HG03095 (cell line): ENCODE results near the gene GFRA4.

ENCODE experiments used
- ATAC-seq: cut with Tn5 transposase; IDR thresholded peaks from one replicate; pipeline ENCODE4 v1.9.1; 2021; ENCODE audit warnings: moderate library complexity; ENCODE audit not compliant: unreplicated experiment

The GFRA4 gene

DNA sequence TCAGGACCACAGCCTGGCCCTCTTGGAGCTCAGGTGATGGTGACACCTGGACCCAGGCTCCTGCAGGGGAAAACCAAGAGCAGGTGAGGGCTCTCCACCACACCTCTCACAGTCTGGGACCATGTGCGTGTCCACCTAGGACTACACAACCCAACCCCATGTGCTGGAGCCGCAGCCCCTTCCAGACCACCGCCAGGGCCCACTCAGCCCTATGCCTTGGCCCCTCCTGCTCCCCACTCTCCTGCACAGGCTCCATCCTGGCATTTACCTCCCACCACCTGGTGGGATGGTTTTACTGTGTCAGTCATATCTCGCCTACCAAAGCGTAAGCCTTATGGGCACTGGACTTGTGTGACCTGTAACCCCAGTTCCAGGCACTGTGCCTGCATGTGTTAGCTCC is 31.7 kb upstream of the GFRA4 start:
- ATAC-seq, result no peak

DNA sequence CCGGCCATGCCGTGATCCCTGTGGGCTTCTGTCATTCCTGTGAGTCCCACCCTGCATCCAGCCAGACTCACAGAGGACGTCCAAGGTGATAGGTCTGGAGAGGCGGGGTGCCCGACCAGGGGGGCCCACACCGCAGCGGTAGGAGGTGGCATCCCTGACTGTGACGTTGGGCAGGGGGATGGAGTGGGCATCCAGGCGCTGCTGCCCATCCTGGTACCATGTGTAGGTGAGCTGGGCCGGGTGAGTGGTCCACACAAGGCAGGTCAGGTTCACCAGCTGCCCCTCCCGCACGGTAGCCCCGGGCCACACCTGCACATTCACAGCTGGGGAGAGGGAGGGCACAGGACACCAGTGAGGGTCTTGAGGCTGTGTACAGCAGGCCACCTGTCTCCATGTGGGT is 30.2 kb upstream of the GFRA4 start:
- no peak for ATAC-seq

DNA sequence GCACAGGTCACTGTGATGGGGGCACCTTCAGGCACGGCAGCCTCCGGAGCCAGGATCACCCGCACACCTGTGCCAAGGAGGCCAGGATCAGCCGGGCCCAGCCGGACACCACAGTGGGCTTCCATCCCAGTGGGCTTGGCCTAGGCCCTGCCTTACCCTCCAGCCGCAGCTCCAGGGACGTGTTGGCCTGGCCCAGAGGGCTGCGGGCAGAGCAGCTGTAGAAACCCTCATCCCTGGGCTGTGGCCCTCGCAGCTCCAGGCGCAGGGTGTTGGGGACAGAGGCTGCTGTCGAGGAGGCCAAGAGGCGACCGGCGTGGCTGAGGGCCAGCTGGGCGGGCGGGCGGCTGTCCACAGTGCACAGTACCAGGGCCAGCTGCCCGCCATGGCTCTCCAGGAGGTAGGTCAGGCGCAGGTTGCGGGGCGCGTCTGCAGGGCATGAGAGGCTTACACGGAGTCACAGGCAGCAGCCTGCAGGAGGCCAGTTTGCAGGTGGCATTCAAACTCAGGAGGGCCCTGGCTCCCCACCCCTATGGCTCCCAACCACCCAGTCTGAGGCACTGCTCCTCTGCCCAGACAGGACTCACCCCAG is 29.6 kb upstream of the GFRA4 start:
- no peak for ATAC-seq

DNA sequence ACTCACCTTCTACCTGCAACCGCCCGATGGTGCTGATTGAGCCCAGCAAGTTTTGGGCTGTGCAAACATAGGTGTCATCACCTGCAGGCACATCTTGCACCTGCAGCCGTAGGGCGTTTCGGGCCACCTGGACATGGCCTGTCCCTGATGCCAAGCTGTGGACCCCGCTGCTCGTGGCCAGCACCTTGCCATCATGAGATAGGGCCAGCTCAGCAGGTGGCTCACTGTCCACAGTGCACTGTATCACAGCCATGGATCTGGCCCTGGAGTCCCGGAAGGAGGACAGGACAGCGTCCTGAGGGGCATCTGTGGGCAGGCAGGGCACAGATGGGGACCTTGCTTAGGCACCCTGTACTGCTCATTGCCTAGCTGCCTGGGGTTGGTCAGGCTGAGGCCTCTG is 28.7 kb upstream of the GFRA4 start:
- ATAC-seq, result no peak

DNA sequence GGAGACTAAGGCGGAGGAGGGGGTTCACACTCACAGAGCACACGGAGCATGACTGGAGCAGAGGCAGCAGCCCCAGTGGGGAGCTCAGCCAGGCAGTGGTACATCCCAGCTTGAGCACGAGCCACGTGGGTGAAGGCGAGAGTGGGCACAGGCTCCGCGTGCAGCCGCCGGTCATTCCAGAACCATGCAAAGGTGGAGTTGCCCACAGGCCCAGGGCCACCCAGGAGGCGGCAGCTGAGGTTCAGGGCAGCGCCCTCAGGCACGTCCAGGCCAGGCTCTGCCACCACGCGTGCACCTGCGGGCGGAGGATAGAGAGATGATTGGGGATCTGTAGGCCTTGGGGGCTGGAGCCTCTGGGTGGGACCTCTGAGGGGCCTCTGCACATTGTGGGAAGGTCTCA is 28.1 kb upstream of the GFRA4 start:
- ATAC-seq, result no peak

DNA sequence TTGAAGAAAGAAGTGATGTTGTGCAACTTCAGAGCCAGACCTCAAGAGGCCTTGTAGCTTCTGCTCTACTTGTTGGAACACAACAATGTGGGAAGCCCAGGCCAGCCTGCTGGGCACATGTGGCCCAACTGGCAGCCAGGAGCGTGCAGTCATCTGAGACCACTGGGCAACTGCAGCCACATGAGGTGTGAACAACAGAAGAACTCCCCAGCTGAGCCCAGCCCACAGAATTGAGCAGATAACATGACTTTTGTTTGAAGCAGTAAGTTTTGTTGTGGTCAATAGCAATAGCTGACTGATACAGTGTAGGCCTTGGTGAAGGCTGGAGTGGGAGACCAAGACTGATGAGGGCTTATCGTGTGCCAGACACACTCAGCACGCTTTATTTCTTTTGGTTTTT is 27.2 kb upstream of the GFRA4 start:
- no peak for ATAC-seq

DNA sequence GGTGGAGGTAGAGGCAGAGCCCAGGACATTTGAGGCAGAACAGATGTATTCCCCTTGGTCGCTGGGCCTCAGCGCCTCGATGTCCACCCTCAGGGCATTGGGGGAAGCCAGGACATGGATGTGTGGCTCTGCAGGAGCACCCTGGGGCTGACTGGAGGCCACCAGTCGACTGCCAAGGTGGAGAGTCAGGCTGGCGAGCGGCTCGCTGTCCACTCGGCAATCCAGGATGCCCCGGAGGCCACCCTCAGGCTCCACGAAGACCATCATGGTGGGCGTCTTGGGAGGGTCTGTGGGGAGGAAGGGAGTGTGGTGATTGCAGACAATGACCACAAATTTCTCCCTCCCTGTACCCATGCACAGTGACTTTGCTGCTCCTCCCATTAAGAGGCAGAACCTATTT is 26.8 kb upstream of the GFRA4 start:
- no peak for ATAC-seq

DNA sequence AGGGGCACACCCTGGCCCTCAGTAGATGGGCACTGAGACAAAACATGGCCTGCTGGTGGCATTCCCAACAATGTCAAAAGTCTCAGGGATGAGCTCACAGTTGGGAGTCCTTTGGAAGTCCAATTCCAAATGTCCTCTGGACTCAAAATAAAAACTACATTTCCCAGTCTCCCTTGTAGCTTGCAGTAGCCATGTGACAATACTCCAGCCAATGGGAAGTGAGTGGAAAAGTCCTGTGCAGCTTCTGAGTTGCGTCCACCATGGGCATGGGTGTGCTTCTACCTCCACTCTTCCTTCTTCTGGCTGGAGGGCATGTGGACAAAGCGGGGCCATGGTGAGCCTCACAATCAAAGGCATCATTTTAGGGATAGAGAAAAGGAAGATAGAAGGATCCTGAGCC is 24.5 kb upstream of the GFRA4 start:
- no peak for ATAC-seq

DNA sequence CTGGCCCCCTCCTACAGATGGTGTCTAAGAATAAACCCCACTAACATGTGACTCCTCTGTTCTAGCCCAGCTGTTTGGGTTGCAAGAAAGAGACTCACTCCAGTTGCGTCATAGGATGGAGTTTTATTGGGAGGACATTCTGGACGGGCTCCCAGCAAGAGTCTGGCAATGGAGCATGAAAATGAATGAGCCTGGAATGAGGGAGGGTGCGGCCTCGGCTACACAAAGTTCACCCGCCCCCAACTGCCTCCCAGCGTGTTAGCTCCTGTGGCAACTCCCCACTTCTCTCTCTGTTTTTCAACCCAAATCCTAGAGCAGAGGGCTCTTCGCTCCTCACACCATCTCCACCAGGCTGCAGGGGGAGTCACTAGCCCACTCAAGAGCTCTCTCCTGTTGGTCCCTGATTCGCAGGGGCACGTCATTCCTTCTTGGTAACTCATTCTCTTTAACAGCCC is 23.7 kb upstream of the GFRA4 start:
- no peak for ATAC-seq

DNA sequence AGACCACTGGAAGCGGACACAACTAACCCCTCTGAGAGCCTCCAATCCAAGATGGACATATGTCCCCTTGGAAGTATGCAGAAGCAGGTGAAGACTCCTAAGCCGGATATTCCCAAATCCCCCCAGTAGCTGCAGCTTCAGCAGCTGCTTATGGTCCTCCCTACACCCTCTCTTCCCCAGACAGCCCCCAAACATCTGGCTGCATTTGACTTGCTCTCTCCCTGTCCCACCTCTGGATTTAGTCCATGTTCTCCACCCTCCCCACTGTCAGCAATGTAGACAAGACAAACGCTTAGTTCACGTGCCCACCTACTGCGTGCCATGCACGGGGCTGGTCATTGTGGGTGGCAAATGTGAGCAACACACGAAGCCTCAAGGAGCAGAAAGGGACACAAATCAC is 23.2 kb upstream of the GFRA4 start:
- ATAC-seq, result no peak

DNA sequence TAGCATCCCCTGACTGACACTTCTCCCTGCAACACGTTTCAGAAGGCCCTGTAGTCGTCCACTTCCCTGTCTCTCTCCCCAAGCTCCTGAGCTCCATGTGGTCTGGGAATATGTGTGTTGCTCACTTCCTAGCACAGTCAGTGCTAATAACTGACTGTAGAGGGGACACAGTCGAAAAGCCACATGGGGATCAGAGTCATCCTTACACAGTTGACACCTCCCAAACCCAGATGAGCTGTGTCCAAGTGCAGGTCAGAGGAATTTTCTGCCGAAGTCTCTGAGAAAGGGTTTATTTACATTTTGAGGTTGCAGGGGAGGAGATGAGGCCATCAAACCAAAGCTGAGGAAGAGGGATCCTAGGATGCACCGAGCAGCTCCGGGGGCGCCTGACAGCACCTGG is 22.1 kb upstream of the GFRA4 start:
- no peak for ATAC-seq

DNA sequence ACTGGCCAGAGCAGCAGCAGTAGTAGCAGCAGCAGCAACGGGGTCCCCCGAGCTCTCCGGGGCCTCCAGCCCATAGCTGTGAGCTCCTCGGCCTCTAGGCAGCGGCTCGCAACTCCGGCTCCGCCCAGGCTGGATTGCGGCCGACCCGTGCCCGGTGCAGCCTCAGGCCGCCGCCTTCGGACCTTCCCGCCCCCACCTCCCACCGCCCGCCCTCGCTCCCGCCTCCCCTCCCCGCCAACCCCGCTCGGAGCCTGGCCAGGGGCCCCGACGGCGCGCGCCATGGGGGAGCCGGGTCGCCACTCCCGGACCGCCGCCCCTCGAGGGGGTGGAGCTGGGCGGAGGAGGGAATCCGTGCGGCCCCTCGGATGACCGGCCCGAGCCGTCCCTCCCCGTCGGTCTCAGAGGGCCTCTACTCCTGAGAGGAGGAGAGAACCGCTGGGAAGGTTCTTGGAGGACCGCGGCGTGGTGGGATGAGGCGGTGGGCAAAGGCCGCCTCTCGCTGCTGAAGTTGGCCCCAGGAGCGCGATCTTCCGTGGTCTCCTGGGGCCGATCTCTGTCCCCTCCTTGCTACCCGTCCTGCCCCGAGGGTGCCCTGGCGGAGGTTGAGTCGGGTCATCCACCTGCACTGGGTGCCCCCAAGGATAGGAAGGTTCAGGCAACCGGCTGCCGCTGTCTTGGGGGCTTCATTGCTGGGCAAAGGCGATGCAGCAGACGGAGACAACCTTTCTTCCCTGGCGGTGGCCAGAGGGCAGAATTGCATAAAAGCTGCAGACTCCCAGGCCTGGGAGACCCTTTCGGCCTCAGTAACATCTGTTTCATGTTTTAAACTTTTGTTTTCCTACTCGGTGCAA is 19.0 kb upstream of the GFRA4 start, which contains the start of gene ADAM33:
Gene ADAM33 (minus strand): TSS at position 80 of the 851 bp plus-strand sequence. CDS start 6 bp downstream, at position 74.
- ATAC-seq, result no peak

DNA sequence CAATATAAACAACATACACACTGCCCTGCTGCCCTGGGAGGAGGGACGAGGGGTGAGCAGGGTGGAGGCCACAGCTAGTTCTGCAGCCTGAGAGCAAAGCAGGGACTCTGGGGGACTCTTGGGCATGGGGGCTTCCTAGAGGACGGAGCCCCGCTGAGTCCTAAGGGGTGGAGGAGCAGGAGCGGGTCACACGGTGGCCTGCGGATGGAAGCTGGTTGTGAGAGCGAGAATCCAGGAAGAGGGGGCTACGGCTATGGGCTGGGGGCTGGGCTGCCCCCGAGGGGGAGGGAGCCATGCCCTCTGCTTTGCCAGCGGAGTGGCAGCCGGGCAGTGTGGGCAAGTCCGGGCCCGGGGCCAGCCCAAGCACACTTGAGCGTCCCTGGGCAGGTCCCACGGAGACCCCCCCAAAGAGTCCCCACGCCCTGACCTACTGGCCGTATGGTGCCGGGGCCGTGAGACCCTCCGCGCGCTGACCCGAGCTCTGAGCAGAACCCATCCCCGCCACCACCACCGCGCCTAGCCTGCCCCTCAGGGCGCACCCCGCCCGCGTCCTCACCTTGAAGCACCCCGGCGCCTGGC is 18.2 kb upstream of the GFRA4 start:
- ATAC-seq, result no peak

DNA sequence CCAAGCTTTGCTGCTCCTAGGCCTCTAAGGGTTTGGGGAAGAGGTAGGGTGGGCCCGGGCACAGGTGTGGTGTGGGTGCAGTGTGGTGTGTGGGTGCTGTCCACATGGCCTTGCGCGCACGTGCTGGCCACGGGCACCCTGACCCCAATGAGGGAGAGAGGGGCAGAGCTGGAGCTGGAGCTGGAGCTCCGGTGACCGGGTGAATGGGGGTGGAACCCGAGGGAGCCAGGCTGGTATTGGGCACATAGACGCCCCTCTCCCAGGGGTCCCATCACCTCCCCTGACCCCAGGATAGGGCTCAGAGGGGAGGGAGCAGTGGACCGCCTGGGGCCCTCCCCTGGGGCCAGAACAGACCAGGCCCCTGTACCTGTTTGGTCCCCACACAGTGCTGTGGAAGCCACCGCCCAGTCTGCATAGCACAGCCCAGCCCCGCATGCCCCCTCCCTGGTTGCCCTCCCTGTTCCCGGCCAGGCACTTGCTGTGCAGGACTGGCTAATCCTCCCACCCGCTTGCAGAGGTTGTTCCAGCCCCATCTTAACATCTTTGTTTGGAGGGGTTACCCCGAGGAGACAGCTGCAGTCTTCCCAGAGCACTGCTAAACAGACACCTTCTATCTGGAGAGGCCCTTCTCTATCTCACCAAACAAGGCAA is 17.6 kb upstream of the GFRA4 start:
- ATAC-seq, result no peak

DNA sequence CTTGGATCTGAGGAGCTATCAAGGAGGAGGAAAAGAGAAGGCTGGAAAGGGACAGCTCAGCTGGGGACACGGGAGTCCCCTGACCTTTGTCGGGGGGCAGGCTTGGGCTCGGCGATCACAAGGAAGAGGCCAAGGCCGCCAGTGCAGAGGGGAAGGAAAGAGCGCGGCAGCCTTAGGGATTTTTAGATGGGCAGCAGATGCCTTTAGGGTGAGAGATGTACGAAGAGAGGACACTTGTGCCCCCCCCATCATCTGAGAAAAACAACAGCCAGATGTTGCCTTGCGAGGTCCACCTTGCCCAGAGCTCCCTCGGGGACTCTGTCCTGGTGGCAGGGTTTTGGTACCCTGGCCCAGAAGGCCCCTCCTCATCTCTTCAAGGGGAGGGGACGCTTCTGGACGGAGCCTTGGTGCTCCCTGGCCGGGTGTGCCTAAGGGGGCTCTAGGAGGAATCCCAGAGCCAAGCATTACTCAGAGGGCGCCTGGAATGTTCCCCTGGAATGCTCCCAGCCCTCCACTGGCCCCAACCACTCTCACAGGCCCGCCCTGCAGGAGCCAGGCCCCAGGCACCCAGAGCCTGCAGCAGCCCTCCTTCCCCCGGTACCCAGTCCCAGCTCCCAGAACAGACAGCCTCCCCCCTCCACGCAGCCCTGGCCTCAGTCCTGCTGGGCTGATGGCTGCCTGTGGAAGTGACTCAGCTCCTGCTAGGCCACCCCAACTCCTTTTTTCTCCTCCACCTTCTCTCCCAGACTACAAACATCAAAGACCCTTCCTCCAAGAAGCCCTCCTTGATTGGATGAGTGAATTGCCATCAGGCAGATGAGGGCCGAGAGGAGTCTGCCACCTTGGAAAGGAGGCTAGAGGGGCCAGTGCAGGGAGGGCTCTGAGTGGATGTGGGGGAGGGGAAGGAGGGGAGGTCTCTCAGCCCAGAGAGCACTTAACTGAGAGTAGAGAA is 16.8 kb upstream of the GFRA4 start:
- no peak for ATAC-seq

DNA sequence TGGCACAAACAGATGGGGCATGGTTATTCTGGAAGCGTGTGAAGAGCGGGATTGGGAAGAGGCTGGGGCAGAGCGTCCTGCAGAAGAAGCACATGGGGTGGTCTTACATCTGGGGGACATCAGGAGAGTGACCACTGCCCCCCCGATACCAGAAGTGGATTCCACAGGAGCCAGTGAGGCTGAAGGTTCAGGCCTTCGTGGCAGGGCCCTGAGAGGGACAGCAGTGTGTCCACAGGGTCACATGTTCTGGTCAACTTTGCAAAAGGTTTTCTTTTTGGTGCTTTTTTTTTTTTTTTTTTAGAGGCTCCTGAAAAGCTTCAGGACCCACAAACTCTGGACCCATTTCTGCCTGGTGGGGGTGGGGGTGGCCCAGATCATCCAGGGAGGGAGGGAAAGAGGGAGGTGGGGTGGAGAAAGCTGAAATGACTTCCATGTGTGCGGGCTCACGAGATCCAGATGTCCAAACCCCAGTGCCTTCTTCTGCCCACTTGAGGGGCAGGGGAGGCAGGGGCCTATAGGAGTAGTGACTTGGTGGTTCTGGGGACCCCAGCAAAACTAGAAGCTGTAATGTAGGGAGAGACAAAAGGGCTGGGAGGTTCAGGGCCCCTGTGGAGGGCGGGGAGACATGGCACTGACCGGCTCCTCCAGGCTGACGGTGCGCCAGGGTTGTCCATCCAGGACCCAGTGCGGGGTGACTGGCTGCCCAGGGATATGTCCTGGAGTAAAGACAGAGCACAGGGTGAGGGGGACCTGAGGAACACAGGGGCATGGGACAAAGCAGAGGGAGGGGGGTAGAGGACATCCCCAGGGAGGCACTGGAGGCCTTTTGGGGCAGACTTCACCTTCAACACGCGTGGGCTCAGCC is 15.9 kb upstream of the GFRA4 start:
- ATAC-seq, result no peak

DNA sequence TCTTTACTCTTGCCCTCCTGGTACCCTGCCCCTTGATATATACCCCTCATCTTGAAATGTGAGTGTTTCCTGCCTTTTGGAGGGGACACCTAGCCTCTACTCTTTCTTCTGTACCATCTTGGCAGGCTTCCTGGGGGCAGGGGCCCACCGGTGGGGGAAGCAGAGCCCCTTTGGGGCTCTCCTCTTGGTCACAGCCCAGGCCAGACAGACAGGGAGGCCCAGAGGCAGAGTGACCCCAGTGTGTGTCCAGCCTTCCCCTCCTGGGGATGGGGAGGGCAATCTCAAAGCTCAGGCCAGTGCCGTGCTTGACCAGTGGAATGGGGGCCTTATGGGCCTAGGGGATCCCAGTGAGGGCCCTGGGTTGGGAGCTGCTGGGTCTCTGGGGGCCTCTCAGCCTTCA is 15.0 kb upstream of the GFRA4 start:
- no peak for ATAC-seq

DNA sequence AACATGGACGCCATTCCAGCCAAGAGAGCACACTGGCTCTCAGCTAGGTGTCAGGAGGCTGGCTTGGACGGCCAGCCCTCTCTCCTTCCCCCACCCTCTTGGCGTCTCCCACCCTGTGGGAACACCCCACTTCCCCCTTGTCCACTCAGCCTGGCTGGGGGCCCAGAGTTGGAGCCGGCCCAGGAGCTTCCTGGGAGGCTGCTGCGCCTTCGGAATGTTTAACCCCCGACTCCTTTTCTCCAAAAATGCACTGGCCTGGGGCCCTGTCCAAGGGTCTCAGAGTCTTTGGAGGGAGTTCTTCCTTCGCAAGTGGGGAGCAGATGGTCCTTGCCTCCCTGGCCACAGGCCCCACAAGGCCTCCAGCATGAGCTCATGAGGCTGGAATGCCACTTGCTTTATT is 14.5 kb upstream of the GFRA4 start:
- no peak for ATAC-seq

DNA sequence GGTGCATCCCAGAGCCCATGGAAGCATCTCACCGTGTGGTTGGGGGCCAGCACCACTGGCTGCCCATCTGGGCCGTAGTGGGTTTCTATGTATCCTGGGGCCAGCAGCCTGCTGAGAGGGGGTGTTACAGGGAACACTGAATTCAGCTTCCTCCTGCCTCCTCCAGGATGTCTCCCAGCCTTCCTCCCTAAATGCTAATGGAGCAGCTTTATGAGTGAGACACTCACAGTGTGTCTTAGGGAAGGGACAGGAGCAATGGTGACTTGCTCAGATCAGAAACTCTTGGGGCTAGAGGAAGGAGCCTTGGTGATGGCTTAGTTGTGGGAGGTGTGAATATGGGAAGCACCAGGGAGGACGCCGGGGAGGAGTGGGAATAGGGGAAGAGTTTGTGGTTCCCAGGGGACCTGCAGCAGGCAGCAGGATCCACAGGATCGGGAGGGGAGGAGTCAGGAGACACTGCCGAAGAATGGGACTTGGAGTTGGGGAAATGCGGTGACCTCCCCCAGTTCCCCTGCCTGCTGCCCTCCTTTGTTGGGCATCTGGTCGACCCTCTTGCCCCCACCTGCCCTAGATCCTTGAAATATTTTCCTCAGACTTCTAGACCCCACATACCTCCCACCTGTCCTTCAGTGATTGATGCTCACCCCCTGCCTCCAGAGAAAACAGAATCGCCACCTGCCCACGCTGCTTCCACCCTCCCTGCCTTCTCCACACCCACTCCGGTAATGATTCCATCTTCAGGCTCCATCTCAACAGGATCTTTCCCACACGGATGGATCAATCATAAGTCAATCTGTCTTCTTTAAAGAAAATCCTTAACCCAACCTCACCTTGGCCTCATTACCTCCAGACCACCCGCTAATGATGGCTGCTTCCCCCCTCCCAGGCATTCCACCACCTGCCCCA is 12.0 kb upstream of the GFRA4 start:
- ATAC-seq, result no peak
